BE2C (cell line): Measurements from ENCODE around the gene CLDN10.

Source experiments
- DNase-seq: peaks from one replicate; pipeline ENCODE4 v3.0.0-alpha.2; 2020
- H3K27me3 ChIP-seq: fragments of 250-450 bp; sonication (Bioruptor Pico); 2 replicates; pipeline ENCODE4 v1.5.1; 2020; ENCODE audit warnings: mild to moderate bottlenecking
- H3K36me3 ChIP-seq: fragments of 250-450 bp; sonication (Bioruptor Pico); 2 replicates; pipeline ENCODE4 v1.5.1; 2020; ENCODE audit warnings: mild to moderate bottlenecking
- H3K4me1 ChIP-seq: fragments of 250-450 bp; sonication (Bioruptor Pico); 2 replicates; pipeline ENCODE4 v1.5.1; 2020
- H3K4me3 ChIP-seq: 2 replicates; pipeline ENCODE4 v1.5.1; 2011; ENCODE audit warnings: low read depth, low read length
- H3K9me3 ChIP-seq: fragments of 250-450 bp; sonication (Bioruptor Pico); 2 replicates; pipeline ENCODE4 v1.5.1; 2020
- CTCF ChIP-seq: IDR thresholded peaks from 2 replicates; pipeline ENCODE4 v1.5.1; 2012; ENCODE audit warnings: mild to moderate bottlenecking, low read depth, low read length

CLDN10 gene

GRCh38 chr13:95620825-95621498 is 68.4 kb downstream of the CLDN10 start:
- Histone ChIP-seq H3K9me3 (no peaks in the 10 kb centered on the region), H3K4me1 (no peaks in the 10 kb centered on the region; the same call in 1 of the 2 replicates), H3K36me3 (peaks cover 78% of the 10 kb centered on the region), H3K27me3 (no peaks in the 10 kb centered on the region), H3K4me3 (no peak overlapping the region)
- no peak for DNase-seq
- no peak for TF ChIP-seq CTCF

- no peak for TF ChIP-seq CTCF
- Histone ChIP-seq H3K9me3 (no peaks in the 10 kb centered on the region), H3K4me1 (no peaks in the 10 kb centered on the region), H3K27me3 (no peaks in the 10 kb centered on the region), H3K36me3 (peaks cover 85% of the 10 kb centered on the region), H3K4me3 (no peak overlapping the region)
- DNase-seq, result no peak
These were observed 70.6 kb downstream of the CLDN10 start for GRCh38 chr13:95623141-95623540.

- H3K4me3 ChIP-seq, result no peak overlapping the region
- peak; percentile 79 for TF ChIP-seq CTCF
- H3K36me3 ChIP-seq, result peaks cover 85% of the 10 kb centered on the region
- peak; percentile 43 for DNase-seq
- H3K9me3 ChIP-seq, result no peaks in the 10 kb centered on the region
- H3K27me3 ChIP-seq, result no peaks in the 10 kb centered on the region
- no peaks in the 10 kb centered on the region for H3K4me1 ChIP-seq
These were observed 71.5 kb downstream of the CLDN10 start for GRCh38 chr13:95624020-95624419.

- no peaks in the 10 kb centered on the region for H3K27me3 ChIP-seq
- peaks cover 87% of the 10 kb centered on the region for H3K36me3 ChIP-seq
- no peaks in the 10 kb centered on the region for H3K9me3 ChIP-seq
- no peak for TF ChIP-seq CTCF
- no peak for DNase-seq
- H3K4me1 ChIP-seq, result no peaks in the 10 kb centered on the region
- no peak overlapping the region for H3K4me3 ChIP-seq
These were observed 74.2 kb downstream of the CLDN10 start for GRCh38 chr13:95626768-95627167.

GRCh38 chr13:95627590-95627989 is 75.1 kb downstream of the CLDN10 start:
- DNase-seq, result no peak
- peaks cover 87% of the 10 kb centered on the region for H3K36me3 ChIP-seq
- no peaks in the 10 kb centered on the region for H3K27me3 ChIP-seq
- TF ChIP-seq CTCF, result no peak
- no peaks in the 10 kb centered on the region for H3K4me1 ChIP-seq
- H3K4me3 ChIP-seq, result no peak overlapping the region
- no peaks in the 10 kb centered on the region for H3K9me3 ChIP-seq

GRCh38 chr13:95628488-95628887 is 76.0 kb downstream of the CLDN10 start:
- H3K9me3 ChIP-seq, result no peaks in the 10 kb centered on the region
- H3K4me1 ChIP-seq, result no peaks in the 10 kb centered on the region
- no peak overlapping the region for H3K4me3 ChIP-seq
- peaks cover 87% of the 10 kb centered on the region for H3K36me3 ChIP-seq
- no peak for TF ChIP-seq CTCF
- DNase-seq, result no peak
- H3K27me3 ChIP-seq, result no peaks in the 10 kb centered on the region
